DMS114 treated with DMSO at 0.1 percent for 48 hours (cell line): Measurements from ENCODE around the gene GLCE.
A peak's percentile ranks its signal among the peaks of the same experiment; 100 is the strongest.

ENCODE experiments used
- DNase-seq: peaks from one replicate; lab custom pipeline; 2025; ENCODE audit not compliant: unreplicated experiment; lab: John Stamatoyannopoulos, UW

The GLCE gene

GRCh38 chr15:69200832-69201745, 40.7 kb downstream of the GLCE start:
- no peak for DNase-seq

DNA sequence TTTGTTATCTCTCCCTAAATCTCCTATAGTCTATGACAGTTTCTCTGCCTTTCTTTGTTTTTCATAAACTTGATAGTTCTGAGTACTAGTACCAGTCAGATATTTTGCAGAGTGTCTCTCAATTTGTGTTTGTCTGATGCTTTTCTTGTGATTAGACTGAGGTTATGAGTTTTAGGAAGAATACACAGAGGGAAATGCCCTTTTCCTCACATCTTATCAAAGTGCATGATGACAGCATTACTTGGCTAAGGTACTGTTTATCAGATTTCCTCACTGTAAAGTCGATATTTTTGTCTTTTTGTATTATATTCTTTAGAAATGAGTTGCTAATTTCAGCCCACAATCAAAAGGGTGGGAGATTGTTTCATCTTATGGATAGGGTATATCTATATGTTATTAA, 45.6 kb downstream of the GLCE start:
- no peak for DNase-seq

DNA sequence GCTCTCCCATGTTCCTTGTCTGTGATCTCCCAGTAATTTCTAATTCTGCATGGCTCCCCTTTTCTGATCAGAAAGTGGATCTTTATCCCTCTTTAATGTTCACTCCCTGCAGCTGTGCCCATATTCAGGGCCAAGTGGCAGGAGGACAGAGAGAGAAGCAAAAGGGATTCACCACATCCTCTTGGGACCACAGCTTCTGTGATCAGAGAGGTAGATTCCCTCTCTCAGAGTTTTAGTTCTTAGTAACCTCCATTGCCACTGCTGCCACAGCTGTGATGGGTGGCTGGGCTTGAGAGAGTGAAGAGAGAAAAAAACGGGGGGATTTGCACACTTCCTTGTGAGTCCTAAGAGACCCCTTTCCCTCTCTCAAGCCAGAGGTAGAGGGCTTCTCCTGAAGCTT, 49.2 kb downstream of the GLCE start:
- no peak for DNase-seq

- no peak for DNase-seq
Measured at GRCh38 chr15:69210574-69210973, 50.1 kb downstream of the GLCE start.

DNA sequence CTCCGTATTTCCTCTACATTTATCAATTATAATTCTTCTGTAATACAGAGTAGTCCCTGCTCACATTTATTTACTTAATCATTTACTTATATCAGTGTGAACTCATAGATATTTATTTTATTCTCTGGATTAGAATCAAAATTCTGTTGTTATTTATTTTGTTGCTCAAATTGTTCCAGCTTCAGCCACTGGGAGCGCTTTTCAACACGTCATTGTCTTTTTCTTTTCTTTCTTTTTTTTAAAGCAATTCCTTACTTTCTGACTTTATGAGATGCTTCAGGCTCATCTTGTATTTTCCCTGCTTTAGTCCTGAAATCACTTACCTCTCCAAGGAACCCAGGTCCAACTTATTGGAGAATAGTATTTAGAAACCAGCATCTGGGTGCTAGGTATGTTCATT, 53.4 kb downstream of the GLCE start:
- no peak for DNase-seq

GRCh38 chr15:69215314-69216035, 55.0 kb downstream of the GLCE start:
- no peak for DNase-seq

GRCh38 chr15:69217381-69217780, 56.9 kb downstream of the GLCE start:
- DNase-seq = no peak

DNA sequence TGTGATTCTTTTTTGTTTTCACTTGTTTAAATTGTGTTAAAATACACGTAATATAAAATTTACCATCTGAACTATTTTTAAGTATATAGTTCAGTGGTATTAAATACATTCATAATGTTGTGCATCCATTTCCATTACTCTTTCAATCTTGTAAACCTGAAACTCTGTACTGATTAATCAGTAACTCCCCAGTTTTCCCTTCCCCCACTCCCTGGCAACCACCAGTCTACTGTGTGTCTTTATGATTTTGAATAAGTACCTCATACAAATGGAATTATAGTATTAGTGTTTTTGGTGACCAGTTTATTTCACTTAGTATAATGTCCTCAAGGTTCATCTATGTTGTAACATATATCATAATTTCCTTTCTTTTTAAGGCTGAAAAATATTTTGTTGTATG, 59.3 kb downstream of the GLCE start:
- no peak for DNase-seq

DNA sequence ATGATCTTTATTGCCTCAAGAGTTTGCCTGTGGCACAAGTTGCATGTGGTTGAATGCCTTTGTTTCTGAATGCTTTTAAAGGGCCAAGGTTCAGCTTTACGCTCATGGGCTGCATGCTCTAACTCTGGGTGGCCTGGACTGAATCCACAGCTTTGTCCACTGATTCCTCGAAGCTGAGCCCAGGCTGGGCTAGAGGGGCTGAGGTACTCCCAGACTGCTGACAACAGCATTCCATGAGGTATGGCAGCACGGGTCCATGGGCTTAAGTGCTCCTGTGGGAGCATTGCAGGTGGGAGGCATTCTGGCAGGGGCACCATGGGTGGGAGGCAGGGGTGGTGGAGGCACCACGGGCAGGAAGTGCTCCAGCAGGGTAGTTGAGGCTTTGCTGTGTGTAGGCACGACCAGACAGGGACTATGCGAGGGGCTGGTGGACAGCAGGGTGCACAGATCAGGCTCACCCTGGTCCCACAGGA, 61.6 kb downstream of the GLCE start:
- DNase-seq = no peak

GRCh38 chr15:69223083-69223813, 62.8 kb downstream of the GLCE start:
- DNase-seq = no peak

DNA sequence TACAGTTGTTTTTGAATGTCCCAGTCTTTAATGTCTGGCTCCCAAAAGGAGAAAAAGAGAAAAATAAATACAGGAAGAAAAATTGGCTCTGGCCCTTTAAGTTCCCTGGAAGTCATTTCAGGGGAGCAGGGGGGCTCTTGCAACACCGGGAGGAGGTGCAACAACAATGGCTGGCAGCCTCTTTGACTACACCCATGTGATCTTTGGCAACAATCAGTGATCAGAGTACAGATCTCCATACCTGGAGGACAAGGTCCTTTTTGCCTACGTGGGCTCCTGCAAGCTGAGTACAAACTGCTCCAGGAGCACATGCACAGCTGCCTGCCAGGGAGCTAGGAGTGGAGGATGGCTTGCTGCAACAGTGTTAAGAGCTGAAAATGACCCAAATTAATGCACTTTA, 63.9 kb downstream of the GLCE start:
- DNase-seq = no peak

DNA sequence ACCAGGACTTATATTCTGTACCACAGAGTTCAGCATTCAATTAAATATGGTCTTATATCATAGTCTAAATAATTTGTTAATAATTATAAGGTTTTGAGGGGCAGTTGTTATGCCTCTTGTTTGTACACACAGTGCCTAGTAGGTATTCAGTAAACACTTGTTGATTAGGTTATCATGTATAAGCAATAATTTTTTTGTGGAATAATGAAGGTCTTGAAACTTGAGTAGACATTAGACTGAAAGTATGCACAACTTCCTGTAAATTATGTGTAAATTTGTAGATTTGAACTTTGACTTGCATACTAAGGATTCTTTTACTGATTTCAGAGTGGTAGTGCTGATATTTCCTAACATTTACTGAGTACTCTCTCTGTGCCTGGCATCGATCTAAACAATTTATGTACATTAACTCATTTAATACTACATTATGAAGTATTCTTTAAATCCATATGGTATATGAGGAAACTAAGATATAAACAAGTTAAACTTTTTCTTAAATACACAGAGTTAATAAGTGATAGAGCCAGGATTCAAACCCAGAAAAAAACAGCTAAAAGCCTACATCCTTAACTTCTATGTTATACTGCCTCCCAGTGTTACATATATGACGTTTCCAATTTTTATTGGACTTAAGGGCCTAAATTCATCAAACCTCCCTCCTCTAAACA, 65.1 kb downstream of the GLCE start:
- DNase-seq = peak; percentile 45

- DNase-seq = no peak
Measured at GRCh38 chr15:69226023-69226355, 65.6 kb downstream of the GLCE start.

DNA sequence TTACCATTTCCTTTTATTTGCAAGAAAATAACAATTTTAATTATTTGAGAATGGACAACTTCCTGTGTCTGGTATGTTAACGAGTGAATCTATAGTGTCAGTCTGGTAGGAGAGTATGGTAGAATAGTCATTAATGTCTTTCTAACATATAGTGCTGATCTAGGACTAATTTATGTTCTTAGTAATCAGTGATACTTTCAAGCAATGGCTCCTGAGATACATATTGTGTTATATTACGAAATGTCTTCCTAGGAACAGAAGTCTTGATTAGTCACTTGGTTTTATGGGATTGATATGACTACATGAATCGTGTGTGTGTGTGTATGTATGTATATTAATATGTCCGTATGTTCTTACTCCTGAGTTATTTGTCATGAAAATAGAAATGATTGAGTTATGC, 71.7 kb downstream of the GLCE start:
- DNase-seq = no peak

- DNase-seq = no peak
Measured at GRCh38 chr15:69232765-69233164, 72.3 kb downstream of the GLCE start.

- no peak for DNase-seq
Measured at GRCh38 chr15:69234676-69235075, 74.2 kb downstream of the GLCE start.

GRCh38 chr15:69236505-69236904, 76.1 kb downstream of the GLCE start:
- DNase-seq = no peak

DNA sequence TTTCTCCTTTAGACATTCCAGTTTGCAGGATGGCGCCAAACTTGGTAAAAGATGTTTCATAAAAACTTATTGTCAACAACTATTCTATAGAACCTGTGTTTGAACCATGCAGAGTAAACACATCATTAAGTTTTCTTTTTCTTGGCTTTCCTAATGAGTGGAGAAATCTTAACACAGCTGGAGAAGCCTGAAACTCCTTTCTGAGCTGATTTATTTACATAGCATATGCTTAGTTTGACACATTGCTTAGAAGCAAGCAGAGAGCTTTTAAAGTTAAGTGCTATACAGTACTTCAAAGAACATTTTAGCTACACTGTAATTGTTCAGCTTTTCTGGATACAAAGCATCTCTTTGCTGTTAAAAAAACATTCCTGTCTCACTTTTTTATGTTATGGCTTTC, 77.3 kb downstream of the GLCE start:
- DNase-seq = no peak

- DNase-seq = no peak
Measured at GRCh38 chr15:69244798-69245197, 84.4 kb downstream of the GLCE start.

DNA sequence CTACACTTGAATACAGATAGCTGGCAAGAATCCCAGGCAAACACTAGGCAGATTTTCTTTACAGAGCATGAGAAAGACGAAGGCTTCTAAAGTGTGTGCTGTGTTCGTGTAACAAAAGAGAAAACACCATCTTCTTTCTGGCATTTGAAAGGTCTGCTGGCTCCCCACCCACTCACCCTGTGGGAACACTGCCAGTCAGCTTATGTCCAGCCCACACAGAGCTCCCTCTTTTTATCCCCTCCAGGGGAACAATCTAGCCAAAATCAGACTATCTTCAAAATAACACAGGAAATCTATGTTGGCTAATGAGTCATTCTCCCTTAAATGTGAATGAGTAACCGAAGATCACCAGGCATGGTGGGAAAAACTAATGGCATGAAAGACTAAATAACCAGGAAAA, 92.7 kb downstream of the GLCE start:
- no peak for DNase-seq

DNA sequence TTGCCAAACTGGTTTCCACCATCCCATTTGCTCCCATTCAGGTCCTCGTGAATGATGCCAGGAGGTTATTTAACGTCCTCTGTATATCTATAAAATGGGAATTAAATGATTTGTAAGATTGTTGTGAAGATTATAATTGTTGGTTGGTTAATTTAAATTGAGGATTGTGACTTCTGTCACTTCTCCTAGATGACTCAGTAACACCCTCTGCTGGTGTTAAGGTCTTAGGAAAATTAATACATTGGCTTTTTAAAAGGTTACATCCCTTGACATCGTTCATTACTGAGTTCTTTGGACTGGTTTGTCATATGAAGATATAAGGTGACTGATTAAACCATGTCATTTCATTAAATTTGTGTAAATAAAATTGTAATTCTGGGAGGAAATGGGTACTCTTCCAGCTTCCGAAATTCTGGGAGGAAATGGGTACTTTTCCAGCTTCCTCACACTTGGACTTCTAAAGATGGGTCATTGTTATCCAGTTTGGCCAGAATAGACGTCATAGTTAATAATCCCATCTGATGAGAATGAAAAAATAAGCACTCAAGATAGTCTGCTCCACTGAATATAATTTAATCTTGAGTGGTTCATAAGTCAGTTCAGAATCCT, 105.0 kb downstream of the GLCE start:
- no peak for DNase-seq
